RPMI8226 (cell line): ENCODE measurements around the gene ABHD11.
A peak's percentile ranks its signal among the peaks of the same experiment; 100 is the strongest.
"Not testable (repeated sequence)": the region's sequence is repeated elsewhere in the genome, so short reads cannot be mapped to it uniquely, and the experiment has no call there.

ENCODE experiments used
- DNase-seq: peaks from one replicate; pipeline ENCODE4 v3.0.0-alpha.2; 2015

Gene ABHD11

GRCh38 chr7:73738612-73739386, at the start of gene ABHD11:
Gene ABHD11 (minus strand): TSS chr7:73738802. CDS start chr7:73738770, 32 bp downstream.
- peak; percentile 99 for DNase-seq

- DNase-seq, result not testable (repeated sequence)
Measured at GRCh38 chr7:73787786-73788048, 49.1 kb upstream of the ABHD11 start.

- no peak for DNase-seq
Measured at GRCh38 chr7:73786588-73786987, 48.0 kb upstream of the ABHD11 start.

- no peak for DNase-seq
Measured at GRCh38 chr7:73779517-73779916, 40.9 kb upstream of the ABHD11 start.

- DNase-seq, result no peak
Measured at GRCh38 chr7:73778801-73779389, 40.3 kb upstream of the ABHD11 start.

GRCh38 chr7:73774923-73775322, 36.3 kb upstream of the ABHD11 start:
- DNase-seq, result no peak

GRCh38 chr7:73773700-73774517, 35.3 kb upstream of the ABHD11 start:
- DNase-seq, result peak; percentile 81

- no peak for DNase-seq
Measured at GRCh38 chr7:73770860-73771670, 32.5 kb upstream of the ABHD11 start.

- peak; percentile 98 for DNase-seq
Measured at GRCh38 chr7:73770002-73770859, 31.6 kb upstream of the ABHD11 start, which contains the start of gene CLDN3. Gene CLDN3 (minus strand): TSS chr7:73770270. CDS start chr7:73770049, 221 bp downstream.

GRCh38 chr7:73769481-73770001, 30.9 kb upstream of the ABHD11 start:
- DNase-seq, result no peak

GRCh38 chr7:73768641-73769480, 30.3 kb upstream of the ABHD11 start:
- no peak for DNase-seq

- peak; percentile 53 for DNase-seq
Measured at GRCh38 chr7:73766556-73767229, 28.1 kb upstream of the ABHD11 start.

GRCh38 chr7:73762659-73762999, 24.0 kb upstream of the ABHD11 start:
- no peak for DNase-seq

GRCh38 chr7:73761854-73762658, 23.5 kb upstream of the ABHD11 start:
- DNase-seq, result no peak

GRCh38 chr7:73758581-73759138, 20.1 kb upstream of the ABHD11 start:
- no peak for DNase-seq

GRCh38 chr7:73749931-73750776, 11.6 kb upstream of the ABHD11 start:
- no peak for DNase-seq

- DNase-seq, result no peak
Measured at GRCh38 chr7:73746378-73746777, 7.8 kb upstream of the ABHD11 start.
